HUES48 (cell line): ENCODE data around the gene MICAL3.

Experiments used
- H3K27ac ChIP-seq: one replicate; pipeline ENCODE4 v1.7.0; 2013; ENCODE audit warnings: low read depth, low read length, inconsistent platforms
- H3K27me3 ChIP-seq: 2 replicates; pipeline ENCODE4 v1.6.1; 2013; ENCODE audit warnings: mild to moderate bottlenecking, low read length; ENCODE audit not compliant: control insufficient read depth, insufficient read depth
- H3K36me3 ChIP-seq: 2 replicates; pipeline ENCODE4 v1.6.1; 2013; ENCODE audit warnings: low read length; ENCODE audit not compliant: control insufficient read depth, insufficient read depth
- H3K4me1 ChIP-seq: 2 replicates; pipeline ENCODE4 v1.6.1; 2013; ENCODE audit warnings: mild to moderate bottlenecking, low read length; ENCODE audit not compliant: control insufficient read depth, insufficient read depth
- H3K4me3 ChIP-seq: 2 replicates; pipeline ENCODE4 v1.5.1; 2013; ENCODE audit warnings: mild to moderate bottlenecking, low read depth, low read length
- H3K9ac ChIP-seq: 2 replicates; pipeline ENCODE4 v1.6.1; 2013; ENCODE audit warnings: mild to moderate bottlenecking, low read depth, low read length, moderate library complexity
- H3K9me3 ChIP-seq: 2 replicates; pipeline ENCODE4 v1.6.1; 2013; ENCODE audit warnings: low read length; ENCODE audit not compliant: control insufficient read depth, insufficient read depth

Gene MICAL3

DNA sequence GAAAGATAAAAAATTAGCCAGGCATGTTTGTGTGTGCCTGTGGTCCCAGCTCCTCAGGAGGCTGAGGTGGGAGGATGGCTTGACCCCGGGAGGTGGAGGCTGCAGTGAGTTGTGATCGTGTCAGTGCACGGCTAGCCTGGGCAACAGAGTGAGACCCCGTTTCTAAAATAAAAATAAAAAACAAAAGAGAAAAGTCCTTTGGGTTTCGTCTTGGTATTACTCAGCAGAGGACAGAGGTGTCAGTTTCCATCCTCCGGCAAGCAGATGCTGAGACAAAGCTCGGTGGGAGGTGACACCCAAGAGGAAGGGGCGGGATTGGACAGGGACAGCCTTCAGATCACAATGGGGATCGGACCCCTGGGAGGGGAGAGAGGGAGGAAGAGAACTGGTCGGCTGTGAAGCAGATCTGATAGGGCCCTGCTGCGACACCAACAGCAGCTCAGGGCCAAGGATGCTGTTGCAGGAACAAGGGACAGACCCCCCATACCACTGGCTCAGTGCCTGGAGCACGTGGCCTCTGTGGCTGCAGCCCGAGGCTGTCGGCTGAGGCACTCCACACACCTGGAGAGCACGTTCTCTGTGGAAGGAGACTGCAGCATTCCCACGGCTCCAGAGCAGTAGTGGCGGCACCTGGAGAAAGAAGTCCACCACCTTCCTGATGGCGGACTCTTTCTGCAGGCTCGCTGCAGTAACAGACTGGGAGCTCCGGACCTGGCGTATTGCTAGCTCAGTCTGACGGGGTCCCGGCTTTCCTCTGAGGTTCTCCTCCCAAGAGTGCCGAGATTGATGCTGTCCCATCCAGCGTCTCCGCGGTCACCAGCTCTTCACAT is 244.9 kb downstream of the MICAL3 start:
- Histone ChIP-seq H3K36me3 (no peaks in the 10 kb centered on the region), H3K27me3 (peaks cover 7% of the 10 kb centered on the region; the same call in 1 of the 2 replicates), H3K4me3 (no peak overlapping the region), H3K27ac (no peak overlapping the region), H3K4me1 (0 out of 2 replicates have a peak, but pooled peaks cover 3% of the 10 kb centered on the region), H3K9me3 (no peaks in the 10 kb centered on the region), H3K9ac (no peak overlapping the region)

DNA sequence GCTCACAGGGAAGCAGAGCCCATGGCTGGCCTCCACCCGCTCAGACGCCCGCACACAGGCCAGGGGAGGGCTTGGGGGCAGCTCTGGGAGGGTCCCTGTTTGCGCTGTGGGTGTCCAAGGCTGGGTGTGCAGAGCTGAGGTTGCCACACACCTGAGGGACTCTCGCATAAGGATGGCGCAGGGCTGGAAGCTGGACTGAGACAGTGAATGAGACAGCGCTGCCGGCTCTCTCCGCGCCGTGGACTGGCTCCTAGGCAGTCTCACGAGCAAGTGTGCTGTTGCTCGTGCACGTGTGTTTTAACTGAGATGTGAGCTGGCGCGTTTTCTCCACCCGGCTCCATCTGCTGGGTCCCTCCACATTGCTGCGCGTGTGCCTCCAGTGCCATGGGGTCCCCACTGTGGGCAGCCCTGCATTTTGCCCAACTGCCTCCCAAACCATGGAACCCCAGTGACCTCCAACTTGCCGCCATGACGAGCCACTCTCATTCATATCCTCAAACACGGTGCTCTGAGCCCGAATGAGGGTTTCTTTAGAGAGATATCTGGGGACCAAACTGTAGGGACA is 245.9 kb downstream of the MICAL3 start:
- Histone ChIP-seq H3K36me3 (no peaks in the 10 kb centered on the region), H3K27ac (no peak overlapping the region), H3K9ac (no peak overlapping the region), H3K9me3 (no peaks in the 10 kb centered on the region), H3K4me3 (no peak overlapping the region), H3K27me3 (peaks cover 7% of the 10 kb centered on the region; the same call in 1 of the 2 replicates), H3K4me1 (0 out of 2 replicates have a peak, but pooled peaks cover 3% of the 10 kb centered on the region)

DNA sequence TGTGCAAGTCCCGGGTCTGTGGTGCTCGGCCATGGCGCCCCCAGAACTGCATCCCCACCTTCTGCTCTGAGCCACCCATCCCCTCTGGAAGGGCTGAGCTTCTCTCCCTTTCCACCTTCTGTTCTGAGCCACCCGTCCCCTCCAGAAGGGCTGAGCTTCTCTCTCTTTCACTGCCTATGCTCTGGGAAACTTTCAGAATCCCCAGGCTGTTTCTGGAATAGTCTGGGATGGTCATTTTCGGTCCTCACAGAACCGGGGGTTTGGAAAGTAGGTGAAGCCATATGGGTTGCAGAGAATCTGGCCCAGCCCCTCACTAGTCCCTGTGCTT is 246.7 kb downstream of the MICAL3 start:
- Histone ChIP-seq H3K36me3 (no peaks in the 10 kb centered on the region), H3K27ac (no peak overlapping the region), H3K27me3 (peaks cover 7% of the 10 kb centered on the region; the same call in 1 of the 2 replicates), H3K9me3 (no peaks in the 10 kb centered on the region), H3K4me3 (no peak overlapping the region), H3K9ac (no peak overlapping the region), H3K4me1 (peaks cover 9% of the 10 kb centered on the region)

DNA sequence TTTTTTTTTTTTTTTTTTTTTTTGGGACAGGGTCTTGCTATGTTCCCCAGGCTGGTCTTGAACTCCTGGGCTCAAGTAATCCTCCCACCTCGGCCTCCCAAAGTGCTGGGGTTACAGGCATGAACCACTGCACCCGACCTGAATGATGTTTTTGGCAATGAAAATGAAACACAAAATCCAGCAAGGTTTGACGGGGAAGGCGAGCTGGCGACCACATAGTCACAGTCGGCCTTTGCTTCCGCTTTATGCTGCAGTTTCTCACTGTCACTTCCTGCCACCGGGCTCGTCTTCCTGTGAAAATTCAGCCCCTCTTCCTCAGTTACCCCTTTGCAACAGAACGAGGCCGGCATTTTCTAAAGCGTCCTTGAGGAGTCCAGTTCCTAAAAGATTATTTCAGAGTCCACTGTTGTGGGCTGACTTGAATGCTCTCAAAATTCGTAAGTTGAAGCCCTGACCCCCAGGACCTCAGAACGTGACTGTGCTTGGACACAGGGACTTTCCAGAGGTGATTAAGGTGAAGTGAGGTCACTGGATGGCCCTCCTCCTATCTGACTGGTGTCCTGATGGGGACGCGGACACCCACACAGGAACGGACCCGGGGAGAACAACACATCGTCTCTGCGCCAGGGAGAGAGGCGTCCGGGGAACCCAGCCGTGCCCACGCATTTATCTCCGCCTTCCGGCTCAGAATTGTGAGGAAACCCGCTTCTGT is 247.2 kb downstream of the MICAL3 start:
- H3K4me1 ChIP-seq: peaks cover 9% of the 10 kb centered on the region
- H3K27me3 ChIP-seq: peaks cover 7% of the 10 kb centered on the region; the same call in 1 of the 2 replicates
- no peaks in the 10 kb centered on the region for H3K9me3 ChIP-seq
- H3K27ac ChIP-seq: no peak overlapping the region
- H3K9ac ChIP-seq: no peak overlapping the region
- H3K36me3 ChIP-seq: no peaks in the 10 kb centered on the region
- H3K4me3 ChIP-seq: no peak overlapping the region

DNA sequence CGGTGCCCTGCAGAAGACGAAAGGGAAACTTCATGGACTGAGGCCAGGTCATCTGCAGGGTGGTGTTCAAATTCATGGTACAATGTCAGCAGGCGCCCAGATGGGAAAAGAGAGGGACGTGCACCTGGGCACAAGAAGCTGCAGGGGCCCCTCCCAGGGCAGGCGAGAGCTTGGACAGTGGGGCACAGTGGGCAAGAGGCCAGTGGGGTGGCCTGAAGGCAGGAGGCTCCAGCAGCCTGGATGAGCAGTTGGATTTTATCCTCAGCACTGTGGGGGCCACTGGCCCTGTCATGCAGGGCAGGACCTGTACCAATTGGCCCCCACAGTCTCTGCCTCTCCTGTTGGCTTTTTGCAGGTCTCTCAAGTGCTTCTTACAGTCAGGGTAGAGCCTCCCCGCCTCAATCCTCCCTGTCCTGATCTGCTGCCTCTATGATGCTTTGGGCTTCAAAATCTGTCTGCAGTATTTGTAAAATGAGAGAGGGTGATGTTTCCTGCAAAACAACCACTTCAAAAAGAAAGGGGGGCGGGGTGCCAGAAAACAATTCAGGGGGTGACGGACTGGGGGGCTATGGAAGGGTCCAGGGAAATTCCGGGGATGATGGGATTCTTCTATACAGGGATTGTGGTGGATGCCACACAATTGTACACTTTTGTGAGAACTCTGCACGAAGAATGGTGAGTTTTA is 248.4 kb downstream of the MICAL3 start:
- no peak overlapping the region for H3K9ac ChIP-seq
- H3K4me1 ChIP-seq: peaks cover 9% of the 10 kb centered on the region
- H3K4me3 ChIP-seq: no peak overlapping the region
- H3K27me3 ChIP-seq: peaks cover 7% of the 10 kb centered on the region; the same call in 1 of the 2 replicates
- no peaks in the 10 kb centered on the region for H3K9me3 ChIP-seq
- no peaks in the 10 kb centered on the region for H3K36me3 ChIP-seq
- no peak overlapping the region for H3K27ac ChIP-seq

DNA sequence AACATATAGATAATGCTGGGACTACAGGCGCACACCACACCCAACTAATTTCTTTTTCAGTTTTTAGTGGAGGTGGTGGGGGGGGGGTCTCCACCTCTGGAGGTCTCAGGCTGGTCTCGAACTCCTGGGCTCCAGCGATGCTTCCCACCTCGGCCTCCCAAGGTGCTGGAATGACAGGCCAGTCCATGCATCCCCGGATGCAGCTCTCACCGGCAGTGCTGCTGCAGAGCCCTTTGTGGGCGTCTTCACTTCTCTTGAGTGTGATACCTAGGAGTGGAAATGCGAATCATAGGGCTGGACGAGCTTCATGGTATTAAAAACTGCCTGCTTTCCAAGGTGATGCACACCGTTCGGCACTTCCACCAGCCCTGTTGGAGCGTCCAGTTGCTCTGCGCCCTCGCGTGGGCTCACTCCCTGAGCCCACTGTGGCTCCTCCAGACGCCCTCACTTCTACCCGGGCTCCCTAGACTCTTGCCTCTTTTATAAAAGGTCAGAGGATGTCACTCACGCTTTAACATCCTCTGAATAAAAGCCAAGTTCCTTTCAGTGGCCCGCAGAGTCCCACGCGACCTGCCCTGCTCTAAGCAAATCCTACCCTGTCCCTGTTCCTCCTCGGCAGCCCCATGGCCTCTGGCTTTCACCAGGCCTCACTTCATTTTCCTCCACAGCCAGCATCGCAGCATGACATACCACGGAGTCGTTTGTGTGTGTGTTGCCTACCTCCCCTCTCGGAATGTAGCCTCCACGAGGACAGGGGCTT is 249.3 kb downstream of the MICAL3 start:
- Histone ChIP-seq H3K9me3 (no peaks in the 10 kb centered on the region), H3K4me3 (peak overlapping the region; percentile 67; the same call in 1 of the 2 replicates), H3K36me3 (no peaks in the 10 kb centered on the region), H3K27ac (no peak overlapping the region), H3K9ac (no peak overlapping the region), H3K27me3 (peaks cover 7% of the 10 kb centered on the region; the same call in 1 of the 2 replicates), H3K4me1 (peaks cover 9% of the 10 kb centered on the region)

DNA sequence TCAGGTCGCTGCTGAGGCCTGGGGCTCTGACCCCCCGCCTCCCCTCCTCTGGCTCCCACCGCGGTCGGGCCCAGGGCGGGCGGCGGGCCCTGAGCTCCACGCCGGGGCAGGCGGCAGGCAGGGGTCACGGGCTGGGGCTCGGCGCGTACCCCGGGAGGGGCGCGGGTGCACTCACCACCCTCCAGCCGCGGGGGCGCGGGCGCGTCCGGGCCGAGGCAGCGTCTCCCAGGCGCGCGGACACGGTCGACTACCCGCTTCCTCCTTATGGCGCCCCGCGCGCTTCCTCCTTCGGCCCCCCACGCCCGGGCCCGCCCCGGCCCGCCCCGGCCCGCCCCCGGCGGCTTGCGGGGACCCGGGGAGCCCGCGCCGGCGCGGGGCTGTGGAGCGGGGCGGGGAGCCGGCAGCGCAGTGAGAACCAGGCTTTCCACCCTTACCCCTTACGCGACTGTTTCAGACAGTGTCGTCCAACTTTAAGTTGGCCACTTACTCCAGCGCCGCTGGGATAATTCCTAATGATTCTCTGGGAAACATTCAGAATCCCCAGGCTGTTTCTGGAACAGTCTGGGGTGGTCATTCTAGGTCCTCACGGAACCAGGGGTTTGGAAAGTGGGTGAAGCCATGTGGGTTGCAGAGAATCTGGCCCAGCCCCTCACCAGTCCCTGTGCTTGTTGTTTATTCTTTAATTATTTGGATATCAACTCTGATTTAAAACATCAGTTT is 250.0 kb downstream of the MICAL3 start, which contains the start of gene BID:
BID (minus strand) TSS at position 264 of the 720 bp plus-strand sequence. CDS start 24,353 bp downstream, outside the sequence.
- peaks cover 7% of the 10 kb centered on the region; the same call in 1 of the 2 replicates for H3K27me3 ChIP-seq
- H3K4me3 ChIP-seq: peak within 1 kb of the TSS; percentile 67
- no peaks in the 10 kb centered on the region for H3K9me3 ChIP-seq
- no peaks in the 10 kb centered on the region for H3K36me3 ChIP-seq
- peaks cover 9% of the 10 kb centered on the region for H3K4me1 ChIP-seq
- peak within 1 kb of the TSS; percentile 81 for H3K27ac ChIP-seq
- H3K9ac ChIP-seq: peak within 1 kb of the TSS; percentile 82

DNA sequence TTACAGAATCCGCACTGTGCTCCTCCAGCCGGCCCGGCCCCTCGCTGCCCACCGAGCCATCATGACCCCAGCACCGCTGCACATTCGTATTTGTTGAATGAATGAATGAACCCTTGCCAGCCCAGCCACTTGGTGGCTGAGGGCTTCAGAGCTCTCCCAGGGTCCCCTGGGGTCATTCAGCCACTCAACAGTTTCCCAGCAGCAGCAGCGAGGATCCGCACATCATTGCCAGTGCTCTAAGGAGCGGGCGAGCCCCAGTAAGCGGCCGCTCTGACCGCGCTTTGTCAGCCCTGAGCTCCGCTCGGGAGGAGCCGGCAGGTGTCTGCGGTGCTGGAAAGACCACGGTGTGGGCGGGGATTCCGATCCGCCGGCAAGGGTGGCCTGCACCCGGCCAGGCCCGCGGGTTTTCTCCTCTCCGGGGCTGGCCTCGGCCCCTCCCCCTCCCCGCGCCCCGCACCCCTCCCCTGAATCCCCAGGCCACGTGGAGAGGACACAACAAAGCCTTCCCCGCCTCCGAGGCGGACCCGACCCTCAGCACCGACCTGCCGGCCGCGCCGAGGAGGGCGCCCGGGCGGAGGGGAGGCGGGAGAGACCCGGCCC is 250.7 kb downstream of the MICAL3 start:
- Histone ChIP-seq H3K9me3 (no peaks in the 10 kb centered on the region), H3K36me3 (no peaks in the 10 kb centered on the region), H3K4me1 (peaks cover 9% of the 10 kb centered on the region), H3K27ac (peak overlapping the region; percentile 81), H3K9ac (peak overlapping the region; percentile 82), H3K4me3 (peak overlapping the region; percentile 67), H3K27me3 (peaks cover 7% of the 10 kb centered on the region; the same call in 1 of the 2 replicates)

DNA sequence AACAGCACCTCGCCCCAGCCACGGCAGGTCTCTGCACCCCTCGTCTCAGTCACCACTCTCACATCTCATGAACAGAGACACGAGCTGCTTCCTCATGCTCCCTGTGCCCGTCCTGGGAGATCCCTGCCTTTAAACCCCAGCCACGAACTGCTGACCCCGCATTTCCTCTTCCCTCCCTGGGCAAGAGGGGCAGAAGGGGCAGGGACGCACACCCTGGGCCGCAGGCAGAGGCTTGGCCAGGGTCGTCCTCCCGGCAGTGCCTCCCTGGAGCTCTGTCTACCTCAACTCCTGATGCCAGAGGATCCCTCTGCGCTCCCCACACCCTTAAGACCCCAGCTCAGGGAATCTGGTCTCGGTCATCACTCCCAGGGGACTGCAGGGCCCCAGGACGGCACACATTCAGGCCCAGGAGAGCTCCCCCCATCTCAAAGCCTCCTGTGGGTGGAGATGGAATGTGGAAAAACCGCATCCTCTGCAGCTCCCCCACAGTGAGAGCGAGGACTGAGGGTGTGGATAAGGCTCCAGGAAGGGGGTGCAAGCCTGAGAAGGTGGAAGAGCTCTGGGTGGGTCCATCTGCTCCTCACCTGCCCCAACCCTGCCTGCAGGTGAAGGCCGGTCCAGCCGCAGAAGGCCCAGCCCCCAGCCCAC is 251.3 kb downstream of the MICAL3 start:
- no peaks in the 10 kb centered on the region for H3K9me3 ChIP-seq
- H3K4me1 ChIP-seq: peaks cover 9% of the 10 kb centered on the region
- peak overlapping the region; percentile 81 for H3K27ac ChIP-seq
- peak overlapping the region; percentile 82; the same call in 1 of the 2 replicates for H3K9ac ChIP-seq
- peaks cover 7% of the 10 kb centered on the region; the same call in 1 of the 2 replicates for H3K27me3 ChIP-seq
- H3K4me3 ChIP-seq: peak overlapping the region; percentile 67
- no peaks in the 10 kb centered on the region for H3K36me3 ChIP-seq
